Stimulated activated CD8-positive, alpha-beta memory T cell treated with anti-CD3 and anti-CD28 coated beads, Interleukin-2, amount 100 ng/mL, for 48 hours (primary cell): ENCODE results near the gene CLIC3.
"Not testable (repeated sequence)": the region's sequence is repeated elsewhere in the genome, so short reads cannot be mapped to it uniquely, and the experiment has no call there.

Experiments
- DNase-seq, 2 donors: peaks; one replicate each; pipeline ENCODE4 v3.0.0-alpha.2; 2020; ENCODE audit warnings: low read depth in 2 of 2

Gene CLIC3, protein sequence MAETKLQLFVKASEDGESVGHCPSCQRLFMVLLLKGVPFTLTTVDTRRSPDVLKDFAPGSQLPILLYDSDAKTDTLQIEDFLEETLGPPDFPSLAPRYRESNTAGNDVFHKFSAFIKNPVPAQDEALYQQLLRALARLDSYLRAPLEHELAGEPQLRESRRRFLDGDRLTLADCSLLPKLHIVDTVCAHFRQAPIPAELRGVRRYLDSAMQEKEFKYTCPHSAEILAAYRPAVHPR

DNA sequence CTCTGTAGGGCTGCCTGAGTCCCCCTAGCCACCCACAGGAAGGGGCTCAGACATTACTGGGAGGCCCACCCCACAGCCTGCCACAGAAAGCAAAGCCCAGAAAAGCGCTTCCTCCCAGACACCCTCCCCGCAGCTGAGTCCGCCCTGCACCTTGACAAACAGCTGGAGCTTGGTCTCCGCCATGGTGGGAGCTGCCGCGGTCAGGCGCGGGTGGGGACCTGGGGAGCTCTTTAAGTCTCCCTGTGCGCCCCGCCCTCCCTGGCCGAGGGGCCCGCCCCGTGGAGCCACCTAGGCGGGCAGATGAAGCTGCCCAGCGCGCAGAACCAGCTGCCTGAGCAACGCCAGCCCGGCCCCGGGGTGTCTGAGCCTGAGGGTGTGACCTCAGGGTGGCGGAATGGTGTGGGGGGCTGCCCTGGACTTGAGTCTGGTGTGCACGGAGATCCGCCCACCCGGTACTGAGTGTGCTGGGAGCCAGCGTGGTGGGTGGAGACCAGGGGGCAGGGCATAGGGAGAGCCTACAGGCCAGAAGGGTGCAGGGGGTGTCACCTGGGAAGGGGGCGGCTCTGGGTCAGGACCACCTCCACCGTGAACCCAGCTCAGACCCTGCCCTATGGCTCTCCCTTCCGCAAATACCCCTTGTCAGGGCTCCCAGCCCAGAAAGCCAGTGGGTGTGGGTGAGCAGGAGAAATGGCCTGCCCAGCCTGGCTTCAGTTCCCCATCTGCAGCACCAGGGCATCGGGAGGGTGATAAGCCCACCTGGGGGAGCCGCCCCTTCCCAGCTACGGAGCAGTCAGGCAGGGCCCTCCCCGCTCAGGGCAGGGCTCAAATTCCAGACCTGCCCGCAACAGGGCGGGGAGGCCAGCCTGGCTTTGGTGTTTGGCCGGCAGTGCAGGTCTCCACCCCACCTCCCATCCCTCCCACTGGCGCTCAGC, at the start of gene CLIC3:
CLIC3 (minus strand) TSS at position 208 of the 932 bp plus-strand sequence; CDS start at position 183, 25 bp downstream.
- DNase-seq, result peak in 1 of 2 donors; percentile 20

DNA sequence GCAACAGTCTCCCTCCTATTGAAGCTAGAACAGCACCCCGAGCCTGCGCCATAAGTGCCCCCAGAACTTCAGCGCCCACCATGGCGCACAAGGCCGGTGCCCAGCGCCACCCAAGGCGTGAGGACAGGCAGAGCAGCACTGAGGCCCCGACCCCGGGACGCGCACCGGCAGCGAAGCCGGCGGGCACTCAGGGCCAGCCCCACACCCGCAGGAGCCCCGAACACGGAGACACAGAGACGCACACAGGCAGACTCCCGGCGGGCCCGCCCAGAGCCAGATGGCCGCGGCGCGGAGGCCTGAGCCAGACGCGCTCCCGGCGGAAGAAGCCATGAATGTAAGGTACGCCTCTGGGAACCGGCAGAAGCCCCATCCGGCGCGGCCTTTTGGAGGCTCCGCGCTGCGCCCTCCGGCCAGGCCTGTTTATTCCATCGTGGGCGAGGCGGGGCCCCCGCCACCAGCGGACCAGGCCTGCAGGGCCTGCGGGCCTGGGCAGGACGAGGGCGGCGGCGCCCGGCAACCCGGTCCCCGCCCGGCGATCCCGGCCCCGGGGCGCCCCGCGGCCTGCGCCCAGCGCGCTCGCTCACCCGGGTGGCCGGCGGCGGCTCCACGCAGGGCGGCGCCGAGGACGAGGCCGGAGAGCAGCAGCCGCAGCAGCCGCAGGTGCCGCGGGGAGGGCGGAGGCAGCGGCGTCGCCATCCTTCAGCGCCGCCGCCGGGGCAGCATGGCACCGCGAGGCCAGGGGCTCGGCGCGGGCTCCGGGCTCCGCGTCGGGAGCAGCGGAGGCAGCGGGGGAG, 49.1 kb upstream of the CLIC3 start:
- no peak for DNase-seq

DNA sequence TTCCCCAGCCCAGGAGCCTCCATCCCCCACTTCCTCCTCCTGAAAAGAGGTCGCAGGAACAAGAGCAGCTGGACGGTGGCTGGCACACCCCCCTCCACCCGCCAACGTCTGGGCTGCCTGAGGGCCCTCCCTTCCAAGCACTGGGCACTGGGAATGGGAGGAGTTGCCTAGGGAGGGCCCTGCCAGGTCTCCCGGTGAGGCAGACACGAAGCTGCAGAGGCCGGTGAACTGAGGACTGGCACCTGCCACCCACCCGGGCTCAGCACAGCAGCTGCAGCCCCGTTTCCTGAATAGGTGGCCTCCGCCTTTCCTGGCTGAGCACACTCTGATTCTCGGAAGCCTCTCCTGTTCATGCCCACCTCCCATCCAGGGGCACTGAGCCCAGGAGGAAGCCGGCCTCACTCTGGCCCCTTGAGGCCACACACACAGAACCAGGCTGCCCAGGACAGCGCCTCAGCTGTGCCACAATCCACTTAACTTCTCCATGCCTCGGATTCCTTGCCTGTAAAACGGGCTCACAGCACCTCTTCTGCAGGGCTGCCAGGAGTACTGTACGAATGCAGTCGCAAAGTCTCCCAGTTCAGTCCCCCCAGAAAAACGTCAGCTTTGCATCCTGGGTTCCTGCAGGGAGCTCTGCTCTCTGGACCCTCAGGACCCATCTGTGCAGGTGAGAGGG, 48.3 kb upstream of the CLIC3 start:
- DNase-seq, result no peak

DNA sequence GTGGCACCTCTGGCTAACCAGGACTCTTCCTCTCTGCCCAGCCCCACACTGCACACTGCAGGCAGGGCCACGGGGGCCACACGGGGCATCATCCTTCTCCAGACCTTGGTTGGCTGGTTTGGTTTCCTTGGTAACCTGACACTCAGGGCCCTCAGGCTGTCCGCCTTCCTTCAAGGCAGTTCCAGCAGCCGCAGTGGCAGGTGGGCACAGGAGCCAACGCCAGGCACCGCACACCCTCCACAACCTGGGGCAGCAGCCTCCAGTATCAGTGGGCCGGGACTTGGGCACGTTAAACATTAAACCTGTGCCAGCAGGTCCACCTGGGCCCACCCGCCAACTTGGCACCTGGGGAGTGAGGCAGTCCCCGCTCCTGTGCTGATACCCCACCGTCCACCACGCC, 47.7 kb upstream of the CLIC3 start:
- no peak for DNase-seq

DNA sequence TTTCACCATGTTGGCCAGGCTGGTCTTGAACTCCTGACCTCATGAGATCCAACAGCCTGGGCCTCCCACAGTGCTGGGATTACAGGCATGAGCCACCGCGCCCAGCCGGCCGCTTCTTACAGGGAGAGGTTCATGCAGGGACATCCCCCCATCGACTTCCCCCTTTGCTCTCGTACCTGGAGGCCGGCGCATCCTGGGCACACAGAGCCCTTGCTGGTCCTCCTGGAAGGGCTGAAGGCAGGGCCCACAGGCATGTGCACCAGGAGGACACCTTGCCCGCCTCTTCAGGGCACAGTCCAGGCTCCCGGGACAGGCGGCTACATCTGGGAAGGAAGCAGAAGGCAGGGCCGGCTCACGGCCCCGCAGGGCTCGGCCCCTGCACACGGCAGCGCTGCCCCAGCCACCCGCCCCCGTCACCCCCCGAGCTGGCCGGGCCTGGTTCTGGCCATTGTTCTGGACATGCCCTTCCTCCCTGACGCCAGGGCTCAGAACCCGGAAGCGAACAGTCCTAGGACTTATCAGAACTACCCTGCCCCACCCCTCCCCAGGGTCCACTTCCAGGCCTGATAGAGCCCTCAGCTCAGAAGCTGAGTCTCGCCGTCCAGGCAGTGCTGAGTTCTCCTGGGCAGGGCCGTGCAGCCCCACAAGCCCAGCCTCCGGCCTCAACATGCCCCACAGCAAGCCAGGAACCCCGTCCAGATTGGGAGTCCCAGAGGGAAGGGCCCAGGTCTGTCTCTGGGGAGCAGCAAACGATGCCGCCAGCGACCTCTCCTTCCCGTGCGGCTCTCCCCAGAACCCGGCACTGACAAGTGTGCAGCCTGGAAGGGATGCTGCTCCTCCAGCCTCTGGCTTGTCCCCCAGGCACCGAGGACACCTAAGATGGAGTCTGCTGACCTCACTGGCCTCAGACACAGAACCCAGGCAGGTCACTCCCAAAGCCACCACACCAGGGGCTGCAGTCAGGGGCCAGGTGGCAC, 46.7 kb upstream of the CLIC3 start:
- DNase-seq, result no peak

DNA sequence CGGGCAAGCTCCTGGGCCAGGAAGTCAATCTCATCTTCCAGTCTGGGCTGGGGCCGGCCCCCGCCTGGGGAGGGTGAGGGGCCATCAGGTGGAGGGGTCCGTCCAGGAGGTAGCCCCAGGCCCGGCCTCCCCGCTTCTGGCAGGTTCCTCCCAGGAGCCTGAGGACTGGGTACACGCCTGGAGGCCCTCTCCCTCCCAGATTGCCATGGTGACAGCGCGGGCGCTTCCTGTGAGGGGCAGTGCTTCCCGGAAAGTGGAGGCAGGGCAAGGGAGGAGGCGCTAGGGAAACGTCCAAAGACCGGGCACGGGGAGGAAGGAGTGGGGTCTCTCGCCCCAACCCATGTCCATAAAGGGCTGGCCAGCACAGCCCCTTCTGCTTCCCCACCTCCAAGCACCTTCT, 44.8 kb upstream of the CLIC3 start:
- DNase-seq, result no peak

DNA sequence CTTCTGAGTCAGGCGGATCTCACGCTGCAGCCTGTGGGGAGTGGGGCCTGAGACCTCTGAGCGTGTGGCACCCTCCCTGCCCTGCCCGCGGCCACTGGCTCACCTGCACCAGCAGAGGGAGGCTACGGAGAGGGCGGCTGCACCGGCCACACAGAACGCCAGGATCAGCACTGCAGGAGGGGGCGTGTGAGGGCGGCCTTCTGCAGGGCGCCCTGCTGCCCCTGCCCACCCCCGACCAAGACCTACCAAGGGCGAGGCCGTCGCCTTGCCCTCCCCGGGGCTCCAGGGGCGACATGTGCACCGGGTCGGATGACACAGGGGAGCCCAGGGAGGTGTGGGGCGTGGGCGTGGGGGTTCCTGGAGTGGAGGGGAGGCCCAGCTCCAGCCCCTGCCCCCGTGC, 44.2 kb upstream of the CLIC3 start:
- no peak for DNase-seq

DNA sequence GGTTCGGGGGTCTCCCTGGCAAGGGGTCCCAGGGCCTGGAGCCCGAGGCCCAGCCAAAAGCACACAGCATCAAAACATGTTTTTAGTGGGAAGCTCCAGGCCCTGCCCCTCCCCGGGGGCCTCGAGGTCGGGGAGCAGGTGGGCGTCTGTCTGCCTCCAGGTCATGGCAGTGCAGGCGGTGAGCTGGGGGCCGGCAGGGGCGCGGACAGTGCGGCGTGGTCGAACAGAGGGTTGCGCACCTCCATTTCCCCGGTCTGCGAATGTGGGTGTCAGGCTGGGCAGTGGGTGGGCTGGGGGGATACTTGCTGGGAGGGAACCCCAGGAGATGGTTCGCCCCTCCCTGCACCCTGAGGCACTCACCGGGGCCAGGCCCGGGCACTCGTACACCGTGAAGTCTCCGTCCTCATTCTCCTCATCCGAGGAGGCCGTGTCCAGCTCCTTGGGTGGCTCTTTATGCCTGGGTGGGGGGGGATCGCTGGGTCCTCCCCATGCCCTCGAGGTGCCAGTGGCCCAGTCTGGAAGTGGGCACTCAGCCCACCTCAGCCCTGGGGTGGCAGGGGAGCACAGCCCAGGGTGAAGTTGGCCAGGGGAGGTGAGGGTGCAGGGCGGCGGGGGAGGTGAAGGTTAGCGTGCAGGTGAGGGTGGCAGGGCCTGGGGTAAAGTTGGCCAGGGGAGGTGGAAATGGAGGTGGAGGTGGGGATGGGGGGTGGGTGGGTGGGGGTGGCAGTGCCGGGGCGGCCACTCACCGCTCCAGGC, 43.4 kb upstream of the CLIC3 start:
- DNase-seq, result no peak

DNA sequence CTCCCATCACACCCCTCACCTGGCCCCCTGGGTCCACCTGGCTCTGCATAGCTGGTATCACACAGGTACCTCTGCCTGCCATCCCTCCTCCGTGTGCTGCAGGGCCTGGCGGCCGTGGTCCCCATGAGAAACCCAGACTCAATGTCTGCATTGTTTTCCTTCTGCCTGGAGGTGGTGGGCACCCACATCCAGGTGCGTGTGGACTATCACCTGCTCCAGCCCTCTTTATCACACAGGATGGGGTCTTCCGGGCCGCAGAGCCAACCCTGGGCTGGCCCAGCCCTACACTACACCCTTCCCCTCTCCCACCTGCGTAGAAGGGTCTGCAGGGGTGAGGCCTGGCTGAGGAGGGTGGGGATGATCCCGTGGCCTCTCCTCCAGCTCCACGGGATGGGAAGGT, 42.5 kb upstream of the CLIC3 start:
- DNase-seq, result no peak

DNA sequence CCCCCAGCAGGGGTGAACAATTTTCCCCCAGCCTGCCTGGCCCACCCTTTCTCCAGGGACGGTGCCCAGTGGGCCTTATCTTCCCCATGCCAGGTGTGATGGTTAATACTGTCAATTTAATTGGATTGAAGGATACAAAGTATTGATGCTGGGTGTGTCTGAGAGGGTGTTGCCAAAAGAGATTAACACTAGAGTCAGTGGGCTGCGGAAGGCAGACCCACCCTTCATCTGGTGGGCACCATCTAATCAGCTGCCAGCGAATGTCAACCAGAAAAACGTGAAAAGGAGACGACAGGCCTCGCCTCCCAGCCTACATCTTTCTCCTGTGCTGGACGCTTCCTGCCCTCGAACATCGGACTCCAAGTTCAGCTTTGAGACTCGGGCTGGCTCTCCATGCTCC, 41.1 kb upstream of the CLIC3 start:
- DNase-seq, result no peak

DNA sequence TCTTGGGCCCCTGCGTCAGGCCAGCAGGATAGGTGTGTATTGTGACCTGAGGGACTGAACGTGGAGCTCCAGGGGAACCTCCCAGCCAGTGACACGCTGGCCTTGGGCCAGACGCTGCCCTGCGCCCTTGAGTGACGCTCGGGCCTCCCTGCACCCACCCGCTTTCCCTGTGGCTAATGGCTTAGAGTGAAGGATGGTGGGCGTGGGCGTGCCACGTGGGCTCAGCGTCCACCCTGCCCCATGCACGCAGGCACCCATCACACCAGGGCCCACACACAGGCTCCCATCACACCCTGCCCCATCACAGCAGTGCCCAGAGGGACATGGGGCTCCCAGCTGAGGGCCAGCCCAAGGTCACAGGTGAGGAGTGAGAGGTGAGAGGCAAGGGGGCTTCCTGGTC, 40.7 kb upstream of the CLIC3 start:
- no peak for DNase-seq

DNA sequence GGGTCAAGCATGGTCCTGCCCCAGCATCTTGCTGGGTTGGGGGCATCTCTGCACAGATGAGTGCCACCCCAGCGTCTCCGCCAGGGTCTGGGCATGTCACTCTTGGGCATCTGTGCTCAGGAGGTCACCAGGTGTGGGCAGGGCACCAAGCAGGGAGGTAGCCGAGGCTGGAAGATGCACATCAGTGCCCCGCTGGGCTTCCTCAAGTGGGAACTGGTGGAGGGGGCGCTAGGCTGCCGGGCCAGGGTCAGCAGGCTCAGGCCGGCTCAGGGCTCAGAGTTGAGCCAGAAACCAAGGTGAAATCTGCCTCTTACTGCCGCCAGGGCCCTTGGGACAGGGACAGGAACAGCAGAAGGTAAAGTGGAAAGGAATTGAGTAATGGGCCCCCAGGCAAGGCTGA, 39.6 kb upstream of the CLIC3 start:
- DNase-seq, result no peak

DNA sequence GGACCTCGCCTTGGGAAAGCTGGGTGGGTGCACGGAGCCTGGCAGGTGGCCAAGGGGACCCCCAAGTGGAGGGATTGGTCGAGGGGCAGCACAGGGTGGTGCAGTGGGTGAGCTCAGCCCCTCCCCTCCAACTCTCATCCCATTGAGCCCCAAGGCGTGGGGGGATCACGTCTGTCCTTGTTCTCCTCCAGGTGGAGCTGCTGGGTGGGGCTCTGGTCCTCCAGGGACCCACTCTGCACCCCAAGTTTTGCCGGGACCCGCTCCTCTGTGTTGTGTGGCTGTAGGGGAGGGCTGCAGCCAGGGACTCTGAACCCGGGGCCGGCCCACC, 39.1 kb upstream of the CLIC3 start:
- no peak for DNase-seq

DNA sequence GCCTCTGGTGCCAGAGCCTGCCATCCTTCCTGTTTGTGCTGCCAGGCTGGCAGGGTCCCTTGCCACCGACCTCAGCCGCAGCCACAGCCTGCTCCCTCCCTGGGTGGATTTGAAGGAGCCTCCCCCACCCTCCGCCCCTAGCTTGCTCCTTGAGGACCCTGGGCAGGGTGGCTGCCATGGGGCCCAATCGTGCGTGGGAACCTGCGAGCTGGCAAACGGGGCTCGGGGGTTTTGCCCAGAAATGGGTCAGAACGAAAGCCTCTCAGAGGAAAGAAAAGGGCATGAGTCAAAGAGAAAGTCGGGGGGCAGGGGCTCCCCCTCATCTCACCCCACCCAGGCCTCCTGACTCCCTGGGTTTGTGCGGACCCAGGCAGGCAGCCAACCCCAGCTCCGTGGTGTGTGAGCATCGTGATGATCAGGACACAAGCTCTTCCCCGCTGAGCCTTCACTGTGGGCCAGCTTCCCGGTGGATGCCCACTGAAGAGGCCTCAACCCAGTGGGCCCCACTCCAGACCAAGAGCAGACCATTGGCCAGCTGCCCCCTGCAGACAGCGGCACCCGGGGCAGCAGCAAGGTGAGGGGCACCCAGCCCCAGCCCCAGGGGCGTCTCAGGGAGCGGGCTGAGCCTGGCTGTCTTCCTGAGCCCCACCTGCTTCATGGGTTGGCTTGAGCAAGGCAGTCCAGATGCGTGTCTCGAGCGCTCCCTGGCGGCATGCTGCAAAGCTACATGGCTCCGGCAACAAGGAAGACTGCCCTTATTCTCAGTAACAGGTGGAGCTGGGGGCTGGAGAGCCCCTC, 38.5 kb upstream of the CLIC3 start:
- DNase-seq, result peak; percentile 73 to 83

DNA sequence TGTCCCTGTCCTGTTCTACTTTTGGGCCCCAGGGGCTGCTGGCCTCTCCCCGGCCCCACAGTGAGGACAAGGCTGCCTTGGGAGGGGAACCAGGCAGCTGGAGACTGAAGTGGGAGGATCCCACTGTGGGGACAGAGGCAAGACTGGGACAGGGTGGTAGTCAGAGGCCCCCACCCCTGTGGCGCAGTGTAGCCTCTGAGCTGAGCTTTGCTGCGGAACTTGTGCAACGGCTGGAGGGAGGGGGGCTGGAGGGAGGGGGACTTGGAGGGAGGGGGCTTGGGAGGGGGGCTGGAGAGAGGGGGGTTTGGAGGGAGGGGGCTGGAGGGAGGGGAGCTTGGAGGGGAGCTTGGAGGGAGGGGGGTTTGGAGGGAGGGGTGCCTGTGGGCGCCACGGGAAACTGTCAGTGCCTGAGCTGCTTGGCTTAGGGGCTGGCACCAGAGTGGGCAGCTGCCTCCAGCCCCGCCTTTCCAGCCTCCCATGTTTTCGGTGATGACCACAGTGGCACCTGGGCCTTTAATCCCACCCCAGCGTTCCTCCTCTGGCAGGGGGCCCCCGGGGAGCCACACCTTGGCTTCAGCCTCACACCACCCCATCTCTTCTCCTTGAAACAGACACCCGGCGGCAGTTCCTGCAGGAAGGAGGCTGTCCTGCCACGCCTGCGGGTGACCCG, 37.8 kb upstream of the CLIC3 start:
- DNase-seq, result no peak

DNA sequence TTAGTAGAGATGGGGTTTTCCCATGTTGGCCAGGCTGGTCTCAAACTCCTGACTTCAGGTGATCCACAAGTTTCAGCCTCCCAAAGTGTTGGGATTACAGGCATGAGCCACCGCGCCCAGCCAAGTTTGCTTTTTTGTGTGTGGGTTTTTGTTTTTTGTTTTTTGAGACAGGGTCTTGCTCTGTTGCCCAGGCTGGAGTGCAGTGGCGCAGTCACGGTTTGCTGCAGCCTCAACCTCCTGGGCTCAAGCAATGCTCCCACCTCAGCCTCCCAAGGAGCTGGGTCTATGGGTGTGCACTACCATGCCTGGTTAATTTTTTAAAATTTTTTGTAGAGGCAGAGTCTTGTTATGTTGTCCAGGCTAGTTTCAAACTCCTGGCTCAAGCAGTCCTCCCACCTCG, 37.1 kb upstream of the CLIC3 start:
- not testable (repeated sequence) for DNase-seq

DNA sequence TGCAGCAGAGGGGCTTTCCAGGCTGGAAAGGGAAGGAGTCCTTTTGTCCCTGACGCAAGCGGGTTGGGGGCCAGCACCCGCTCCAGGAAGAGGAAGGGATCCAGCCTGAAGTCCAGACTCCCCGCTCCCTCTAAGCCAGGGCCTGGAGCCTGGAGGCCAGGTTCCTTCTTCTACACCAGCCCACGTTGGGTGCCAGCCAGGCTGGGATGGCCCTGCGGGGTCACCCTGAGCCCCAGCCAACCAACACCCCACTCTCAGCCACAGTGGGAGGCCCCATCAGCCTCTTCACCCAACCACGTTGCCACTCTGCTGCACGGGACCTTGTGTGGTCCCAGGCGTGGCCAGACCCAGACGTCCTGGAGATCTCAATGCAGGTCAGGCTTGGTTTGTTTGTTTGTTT, 36.5 kb upstream of the CLIC3 start:
- DNase-seq, result no peak

DNA sequence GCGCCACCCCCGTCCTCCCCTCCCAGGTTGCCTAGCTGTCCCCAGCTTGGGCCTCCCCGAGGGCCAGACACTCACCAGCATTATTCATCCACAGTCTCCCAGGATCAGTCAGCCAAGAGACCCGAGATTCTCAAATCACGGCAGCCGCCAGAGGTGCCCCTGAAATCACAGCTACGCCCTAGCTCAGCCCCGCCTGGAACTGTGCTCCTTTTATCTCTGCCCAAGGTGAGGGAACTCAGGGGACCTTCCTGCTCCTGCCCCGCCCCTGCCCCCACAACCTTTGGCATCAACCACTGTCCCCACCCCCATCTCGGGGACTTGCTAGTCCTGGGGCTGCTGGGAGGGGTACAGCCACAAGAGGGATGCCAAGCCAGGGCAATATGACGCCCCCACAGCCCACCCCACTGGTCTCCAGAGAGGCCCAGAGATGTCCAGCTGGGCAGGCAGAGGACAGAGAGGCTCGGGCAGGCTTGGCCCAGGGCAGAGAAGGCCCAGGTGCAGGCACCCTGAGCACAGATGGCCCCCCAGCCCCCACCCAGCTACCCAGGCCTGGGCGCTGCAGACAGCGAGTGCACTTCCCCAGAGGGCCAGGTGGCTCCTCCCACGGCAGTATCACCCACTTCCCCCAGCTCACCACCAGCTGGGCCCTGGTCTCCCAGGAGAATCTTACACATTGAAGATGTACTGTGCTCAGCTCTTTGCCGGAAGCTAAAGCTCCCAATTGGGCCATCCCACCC, 35.7 kb upstream of the CLIC3 start, which contains the start of gene FUT7:
FUT7 (minus strand) TSS at position 185 of the 737 bp plus-strand sequence; CDS start at position 88, 97 bp downstream.
- DNase-seq, result peak in 1 of 2 donors; percentile 35
